Neural cell (in vitro differentiated cells): Measurements from ENCODE around the gene DBNDD1.

Experiments used
- CTCF ChIP-seq: fragments of 450-650 bp; IDR thresholded peaks from 2 replicates; pipeline ENCODE4 v1.5.1; 2014; ENCODE audit warnings: antibody characterized with exemption, mild to moderate bottlenecking, moderate library complexity; ENCODE audit not compliant: poor library complexity, severe bottlenecking
- TAF1 ChIP-seq: IDR thresholded peaks from 2 replicates; pipeline ENCODE4 v1.6.1; 2012; ENCODE audit warnings: low read depth

DNA sequence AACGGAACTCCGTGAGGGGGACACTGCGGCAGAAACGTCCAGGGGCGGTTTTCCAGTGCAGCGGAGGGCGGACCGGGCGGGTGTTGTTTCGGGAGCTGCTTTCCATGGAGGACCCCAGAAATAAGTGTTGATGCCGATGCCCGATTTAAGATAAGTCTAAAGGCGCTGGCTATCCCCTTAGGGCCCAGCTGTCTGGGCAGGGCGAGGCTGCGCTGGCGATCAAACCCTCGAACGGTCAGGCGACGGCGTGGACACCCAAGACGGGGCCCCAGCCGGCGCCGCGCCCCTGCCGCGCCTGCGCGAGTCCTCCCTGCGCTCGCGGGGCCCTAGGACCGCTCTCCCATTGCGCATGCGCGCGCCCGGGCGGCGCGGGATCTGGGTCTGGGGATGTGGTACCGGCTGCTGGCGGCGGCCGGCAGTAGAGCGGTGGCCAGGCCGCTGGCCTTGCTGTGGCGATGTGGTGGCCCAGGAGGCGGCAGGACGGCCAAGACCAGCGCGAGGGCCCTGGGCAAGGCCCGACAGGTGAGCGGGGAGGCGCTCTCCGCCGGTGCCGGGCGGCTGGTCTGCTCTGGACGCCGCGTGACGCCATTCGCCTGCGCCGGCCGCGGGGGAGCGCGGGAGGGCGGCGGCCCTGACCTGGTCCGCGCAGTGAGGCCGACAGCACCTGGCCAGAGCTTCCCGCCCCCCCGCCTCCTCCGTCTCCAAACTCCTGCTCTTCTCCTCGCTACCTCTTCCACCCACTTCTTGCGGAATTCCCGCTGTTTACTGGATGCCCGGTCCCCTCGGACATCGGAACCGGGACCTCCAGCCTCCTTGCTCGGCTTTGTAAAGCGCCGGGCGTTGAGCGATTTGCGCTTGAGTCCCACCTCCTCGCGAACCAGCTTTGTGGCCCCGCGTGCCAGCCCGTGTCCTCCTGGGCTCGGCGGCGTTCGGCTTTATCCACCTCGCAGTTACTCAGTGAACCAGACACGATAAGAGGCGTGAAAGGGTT, 46.7 kb downstream of the DBNDD1 start:
- TF ChIP-seq CTCF: peak; percentile 55
- TF ChIP-seq TAF1: no peak
